DMS53 (cell line): ENCODE measurements around the gene CNTLN.
"Not testable (repeated sequence)": the region's sequence is repeated elsewhere in the genome, so short reads cannot be mapped to it uniquely, and the experiment has no call there.

ENCODE experiments used
- DNase-seq: peaks from one replicate; lab custom pipeline; 2025; lab: John Stamatoyannopoulos, UW

The CNTLN gene

DNA sequence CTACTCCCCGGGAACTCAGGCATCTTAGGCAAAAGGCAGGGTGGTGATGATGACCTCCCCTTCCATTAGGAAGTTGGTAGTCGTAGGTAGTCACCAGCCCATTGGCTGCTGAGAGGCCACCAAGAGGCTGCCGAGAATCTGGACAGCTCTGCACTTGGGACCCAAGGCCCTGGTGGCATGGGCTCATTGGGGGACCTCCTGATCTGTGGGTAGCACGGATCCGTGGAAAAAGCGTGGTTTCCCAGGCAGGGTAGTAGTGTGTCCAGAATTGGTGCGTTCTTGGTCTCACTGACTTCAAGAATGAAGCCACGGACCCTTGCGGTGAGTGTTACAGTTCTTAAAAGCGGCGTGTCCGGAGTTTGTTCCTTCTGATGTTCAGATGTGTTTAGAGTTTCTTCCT, 158.8 kb downstream of the CNTLN start:
- DNase-seq, result no peak

DNA sequence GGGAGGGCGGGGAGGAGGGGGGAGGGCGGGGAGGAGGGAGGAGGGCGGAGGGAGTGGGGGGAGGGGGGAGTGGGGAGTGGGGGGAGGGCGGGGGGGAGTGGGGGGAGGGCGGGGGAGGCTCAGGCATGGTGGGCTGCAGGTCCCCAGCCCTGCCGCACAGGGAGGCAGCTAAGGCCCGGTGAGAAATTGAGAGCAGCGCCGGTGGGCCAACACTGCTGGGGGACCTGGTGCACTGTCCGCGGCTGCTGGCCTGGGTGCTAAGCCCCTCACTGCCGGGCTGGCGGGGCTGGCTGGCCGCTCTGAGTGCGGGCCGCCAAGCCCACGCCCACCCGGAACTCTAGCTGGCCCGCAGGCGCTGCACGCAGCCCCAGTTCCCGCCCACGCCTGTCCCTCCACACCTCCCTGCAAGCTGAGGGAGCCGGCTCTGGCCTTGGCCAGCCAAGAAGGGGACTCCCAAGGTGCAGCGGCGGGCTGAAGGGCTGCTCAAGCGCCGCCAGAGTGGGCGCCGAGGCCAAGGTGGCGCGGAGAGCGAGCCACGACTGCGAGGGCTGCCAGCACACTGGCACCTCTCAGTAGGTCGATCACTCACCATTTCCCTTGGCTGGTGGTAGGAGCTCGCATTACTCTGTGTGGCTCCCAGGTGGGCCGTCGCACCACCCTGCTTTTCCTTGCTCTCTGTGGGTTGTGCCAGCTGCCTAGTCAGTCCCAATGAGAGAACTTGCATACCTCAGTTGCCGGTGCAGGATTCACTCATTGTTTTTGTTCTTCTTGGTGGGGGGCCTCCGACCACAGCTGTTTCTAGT, 160.2 kb downstream of the CNTLN start:
- DNase-seq, result no peak

DNA sequence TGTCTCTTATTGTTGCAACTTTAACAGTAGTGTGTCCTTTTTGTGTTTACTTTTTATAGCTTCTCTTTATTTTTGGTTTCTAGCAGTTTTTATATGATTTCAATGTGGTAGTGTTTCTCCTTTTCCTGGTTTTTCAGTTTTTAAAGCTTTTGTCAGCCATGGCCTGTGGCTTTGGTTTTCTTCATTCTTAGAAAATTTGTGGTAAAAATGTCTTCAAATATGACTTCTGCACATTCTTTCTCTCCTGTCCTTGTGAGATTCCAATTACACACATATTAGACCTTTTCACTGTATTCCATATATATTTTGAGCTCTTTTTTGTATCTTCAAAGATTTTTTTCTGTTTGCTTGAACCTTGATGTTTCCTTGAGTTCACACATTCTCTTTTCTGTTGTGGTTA, 180.5 kb downstream of the CNTLN start:
- DNase-seq, result no peak

DNA sequence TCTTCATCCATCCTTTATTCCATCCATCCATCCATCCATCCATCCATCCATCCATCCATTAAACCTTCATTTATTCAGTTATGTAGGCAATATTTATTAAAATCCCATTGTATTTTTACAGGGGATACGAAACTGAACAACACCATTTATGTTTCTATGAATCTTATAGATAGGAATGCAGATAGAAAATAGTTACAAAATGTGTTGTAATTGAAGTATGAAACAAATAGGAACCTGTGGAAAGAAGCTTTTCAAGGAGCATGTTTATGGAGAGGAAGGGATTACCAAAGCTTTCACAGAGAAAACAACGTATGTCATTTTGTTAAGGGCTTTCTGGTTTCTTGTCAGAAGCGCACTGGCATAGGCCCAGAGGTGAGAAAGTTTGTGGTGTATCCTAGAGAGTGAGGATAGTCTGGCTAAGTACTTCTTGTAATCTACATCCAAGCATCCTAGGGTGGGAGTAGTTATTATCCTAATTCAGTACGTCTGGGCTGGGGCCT, 184.0 kb downstream of the CNTLN start:
- DNase-seq, result no peak

DNA sequence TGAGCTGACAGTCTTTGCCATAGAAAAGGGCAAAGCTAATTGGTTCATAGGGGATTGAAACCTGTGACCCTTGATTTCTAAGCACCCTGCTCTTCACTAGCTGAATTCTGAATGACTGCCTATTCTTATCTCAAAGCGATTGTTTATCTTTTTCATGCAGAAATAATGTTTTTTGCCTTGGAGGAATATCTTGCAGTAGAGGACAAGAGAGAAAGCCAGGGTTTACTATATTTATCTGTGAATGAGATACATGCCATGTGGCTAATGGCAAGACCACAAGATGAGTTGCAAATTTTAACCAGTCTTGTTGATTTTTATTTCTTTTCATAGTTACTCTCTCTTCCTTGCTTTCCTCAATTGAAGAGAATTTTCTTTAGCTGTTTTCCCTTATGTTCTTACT, 185.0 kb downstream of the CNTLN start:
- no peak for DNase-seq

DNA sequence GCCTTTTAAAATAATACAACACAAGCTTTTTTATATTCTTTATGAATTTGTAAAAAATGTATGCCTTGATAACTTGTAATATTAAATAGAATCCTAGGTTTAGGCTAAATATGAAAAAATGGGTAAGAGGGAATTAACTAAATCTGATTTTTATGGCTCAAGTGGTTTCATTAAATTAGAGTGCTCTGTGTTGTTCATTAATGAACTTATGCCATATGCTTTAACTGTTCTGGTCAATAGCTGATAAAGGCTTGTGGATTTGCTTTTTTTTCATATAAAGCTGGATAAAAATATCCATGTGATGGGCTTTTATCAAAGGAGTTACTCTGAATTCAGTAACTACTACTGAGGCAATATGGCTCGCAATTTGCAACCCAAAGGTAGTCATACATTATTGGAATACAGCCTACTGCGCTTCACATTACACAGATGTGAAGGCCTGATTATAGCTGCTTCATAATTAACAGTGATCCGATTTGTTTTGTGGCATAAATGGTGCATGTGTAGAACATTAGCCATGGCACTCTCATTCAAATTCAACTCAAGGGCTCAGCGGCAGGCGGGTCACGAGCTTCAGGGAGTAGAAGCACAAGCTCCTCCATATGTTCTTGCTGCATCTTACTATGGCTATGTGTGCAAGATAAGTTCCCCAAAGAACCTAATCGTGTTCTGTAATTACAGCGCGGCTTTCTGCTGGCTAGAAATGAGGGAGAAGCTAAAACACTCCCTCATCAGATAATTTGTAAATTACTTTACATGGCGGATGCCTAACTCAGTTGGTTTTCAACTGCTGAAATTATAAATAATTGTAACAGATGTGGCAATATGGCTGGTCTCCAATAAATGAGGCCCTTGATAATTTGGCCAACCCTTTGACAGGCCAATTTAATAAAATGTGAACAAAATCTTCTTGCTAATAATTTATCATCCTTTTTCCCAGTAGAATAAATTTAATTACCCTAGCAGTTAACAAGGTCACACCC, 188.3 kb downstream of the CNTLN start:
- DNase-seq, result no peak

DNA sequence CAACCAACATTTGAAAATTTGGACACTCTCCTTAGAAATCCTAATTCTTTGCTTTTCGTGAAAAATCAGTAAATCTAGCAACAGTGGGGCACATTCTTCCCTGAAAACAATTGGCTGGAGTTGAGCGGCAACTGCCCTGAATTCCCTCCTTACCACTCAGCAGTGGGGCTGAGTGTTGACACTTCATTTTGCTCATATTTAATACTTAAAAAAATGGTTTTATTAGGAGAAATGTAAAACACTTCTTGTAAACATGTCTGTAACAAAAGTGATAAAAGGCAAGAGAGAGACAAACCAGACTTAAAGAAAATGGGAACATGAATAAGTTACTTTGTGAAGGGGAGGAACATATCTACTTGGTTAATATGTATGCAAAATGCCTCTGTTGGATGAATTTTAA, 193.5 kb downstream of the CNTLN start:
- DNase-seq, result no peak

DNA sequence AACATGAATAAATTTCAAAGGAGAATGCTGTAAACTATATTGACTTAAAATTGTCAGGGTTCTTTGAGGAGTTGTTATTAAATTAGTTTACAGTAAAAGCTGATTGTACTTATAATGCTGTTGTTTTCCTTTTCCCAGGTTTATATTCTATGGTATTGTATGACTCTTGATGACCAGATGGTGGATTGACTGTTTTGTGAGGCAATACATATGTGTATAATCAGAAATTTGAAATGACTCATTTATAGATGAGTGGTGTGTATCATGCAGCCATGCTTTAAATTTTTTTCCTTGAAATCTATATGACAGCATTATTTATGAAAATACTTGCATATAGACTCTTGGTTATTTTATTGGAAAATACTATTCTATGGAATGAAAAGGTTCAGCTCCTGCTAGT, 195.3 kb downstream of the CNTLN start:
- DNase-seq, result no peak

DNA sequence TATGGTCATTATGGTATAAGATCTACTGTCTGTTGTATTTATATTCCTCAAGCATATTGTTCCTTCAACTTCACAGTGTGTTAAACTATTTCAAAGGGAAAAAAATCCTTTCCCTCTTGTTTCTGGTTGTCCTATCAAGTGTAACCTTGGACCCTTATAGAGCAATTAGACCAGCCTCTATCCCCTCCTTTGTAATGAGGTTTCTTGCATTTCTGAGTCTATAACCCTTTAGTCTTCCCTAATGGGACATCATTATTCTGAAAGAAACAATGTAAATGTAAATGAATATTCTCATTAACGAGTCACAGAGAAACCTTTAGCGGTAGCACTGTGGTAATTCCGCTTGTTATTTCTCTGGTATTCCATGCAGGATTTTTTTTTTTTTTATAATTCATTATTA, 197.3 kb downstream of the CNTLN start:
- no peak for DNase-seq

DNA sequence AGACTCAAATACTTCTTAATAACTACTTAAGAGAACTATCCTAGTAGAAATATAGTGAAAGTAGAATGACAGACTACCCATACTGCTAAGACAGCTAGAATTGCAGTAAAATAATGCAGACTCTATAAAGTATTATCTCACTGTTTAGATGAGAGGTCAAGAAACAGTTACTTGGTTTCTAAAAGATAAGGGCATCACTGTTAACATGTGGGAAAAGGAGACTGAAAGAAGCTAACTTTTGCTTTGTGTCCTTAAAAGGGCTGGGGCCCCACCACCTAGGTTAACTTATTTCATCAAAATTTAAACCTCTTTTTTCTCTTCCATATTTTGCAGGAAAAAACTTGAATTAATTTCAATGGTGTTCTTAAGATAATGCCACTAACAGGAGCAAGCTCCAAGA, 204.3 kb downstream of the CNTLN start:
- DNase-seq, result no peak

DNA sequence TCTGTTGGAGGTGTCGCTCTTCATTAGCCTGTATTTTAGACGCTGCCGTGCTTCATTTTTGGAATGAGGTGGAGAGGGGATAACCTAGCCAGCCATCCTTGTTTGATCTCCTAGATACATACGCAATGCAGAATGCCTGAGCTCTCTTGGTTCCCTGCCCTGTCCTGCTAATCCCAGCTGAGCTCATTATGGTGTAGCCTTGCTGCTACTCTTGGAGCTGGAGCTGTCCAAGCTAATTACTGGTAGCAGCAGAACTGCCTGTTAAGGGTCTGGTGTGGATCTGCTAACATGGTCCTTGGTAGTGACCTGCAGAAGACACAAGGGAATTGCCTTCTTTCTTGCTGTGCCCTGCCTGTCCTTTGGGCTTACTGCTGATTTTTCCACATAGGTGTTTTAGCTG, 207.9 kb downstream of the CNTLN start:
- DNase-seq, result no peak

DNA sequence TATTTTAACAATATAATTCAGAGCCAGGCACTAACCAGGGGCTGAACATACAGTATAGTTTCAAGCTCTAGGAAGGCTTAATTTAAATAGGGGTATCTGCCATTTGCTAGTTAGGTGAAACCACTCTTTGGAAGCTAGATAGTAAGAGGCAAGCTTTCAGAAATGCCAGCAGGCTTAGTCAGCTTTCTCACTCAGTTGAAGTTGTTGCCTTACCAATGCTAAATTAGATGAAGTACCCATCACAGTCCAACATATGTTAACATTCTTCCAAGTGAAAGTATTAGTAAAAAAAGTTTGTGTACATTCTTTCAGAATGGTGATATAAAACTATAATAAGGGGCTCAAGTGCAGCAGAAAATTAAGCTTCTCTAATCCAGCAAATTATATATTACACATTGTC, 215.0 kb downstream of the CNTLN start:
- no peak for DNase-seq

DNA sequence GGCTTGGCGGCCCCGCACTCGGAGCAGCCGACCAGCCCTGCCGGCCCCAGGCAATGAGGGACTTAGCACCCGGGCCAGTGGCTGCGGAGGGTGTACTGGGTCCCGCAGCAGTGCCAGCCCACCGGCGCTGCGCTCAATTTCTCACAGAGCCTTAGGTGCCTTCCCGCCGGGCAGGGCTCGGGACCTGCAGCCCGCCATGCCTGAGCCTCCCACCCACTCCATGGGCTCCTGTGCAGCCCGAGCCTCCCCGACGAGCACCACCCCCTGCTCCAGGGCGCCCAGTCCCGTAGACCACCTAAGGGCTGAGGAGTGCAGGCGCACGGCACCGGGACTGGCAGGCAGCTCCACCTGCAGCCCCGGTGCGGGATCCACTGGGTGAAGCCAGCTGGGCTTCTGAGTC, 219.2 kb downstream of the CNTLN start:
- DNase-seq, result not testable (repeated sequence)

DNA sequence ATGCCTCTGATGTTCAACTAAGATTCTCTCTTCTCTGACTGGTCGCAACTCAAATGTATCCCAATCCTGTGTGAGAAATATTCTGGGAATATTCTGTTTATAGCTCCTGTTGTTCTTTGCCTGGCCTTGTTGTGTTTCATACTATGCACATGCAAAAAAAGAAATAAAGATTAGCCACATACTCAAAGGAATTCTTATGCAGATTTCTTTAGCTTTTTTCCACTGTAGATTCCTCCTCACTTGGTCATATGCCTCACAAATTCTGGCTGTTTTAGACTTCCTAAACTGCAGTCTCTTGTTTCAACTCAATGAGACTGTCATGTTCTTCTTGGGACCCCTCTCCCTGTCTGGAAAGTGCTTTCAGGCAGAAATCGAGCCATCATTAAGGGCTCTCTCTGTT, 226.5 kb downstream of the CNTLN start:
- DNase-seq, result no peak

DNA sequence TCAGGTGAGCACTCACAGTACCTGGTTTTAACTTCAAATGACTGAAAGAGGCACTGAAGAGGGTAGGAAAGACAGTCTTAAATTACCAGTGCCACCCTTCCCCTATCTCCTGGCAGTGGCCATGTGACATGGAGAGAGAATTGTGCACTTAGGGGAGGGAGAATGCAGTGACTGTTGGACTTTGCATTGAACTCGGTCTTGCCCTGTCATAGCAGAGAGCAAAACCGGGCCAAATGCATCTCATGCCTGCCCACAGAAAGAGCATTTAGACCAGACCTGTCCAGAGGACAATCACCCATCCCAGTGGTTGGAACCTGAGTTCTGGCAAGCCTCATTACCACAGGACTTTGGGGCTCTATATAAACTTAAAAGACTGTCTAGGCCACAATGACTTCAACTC, 232.2 kb downstream of the CNTLN start:
- no peak for DNase-seq

DNA sequence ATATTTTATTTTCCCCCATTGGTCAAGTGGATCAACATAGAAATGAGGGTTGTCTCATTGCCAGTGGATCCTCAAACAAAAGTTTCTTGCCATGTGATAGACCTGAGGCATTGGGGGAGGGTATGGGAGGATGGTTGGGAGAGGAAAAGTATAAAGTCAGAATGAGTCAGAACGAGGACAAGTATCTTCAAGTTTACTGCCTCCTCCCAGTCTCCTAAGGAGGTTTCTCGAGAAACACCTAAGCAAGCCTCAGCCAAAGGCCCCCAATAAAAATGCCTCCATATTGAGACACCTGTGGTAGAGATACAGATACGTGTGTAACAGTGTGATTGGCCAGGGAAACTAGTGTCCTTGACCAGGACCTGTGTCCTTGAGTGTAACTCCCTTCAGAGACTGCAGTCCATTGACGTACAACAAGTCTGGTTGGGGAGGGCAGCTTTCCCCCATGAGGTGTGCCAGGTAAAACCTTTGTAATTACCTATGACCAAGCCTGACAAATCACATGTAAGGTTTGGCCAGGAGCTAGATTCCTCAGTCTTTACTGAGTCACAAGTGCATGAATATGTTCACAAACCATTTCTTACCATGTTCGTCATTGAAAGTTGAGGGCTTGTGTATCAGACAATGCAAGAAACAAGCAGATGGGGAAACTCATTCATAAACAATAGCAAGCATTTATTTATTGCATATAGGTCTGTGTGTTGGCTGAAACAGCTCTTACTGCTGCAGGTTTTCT, 245.5 kb downstream of the CNTLN start:
- no peak for DNase-seq

DNA sequence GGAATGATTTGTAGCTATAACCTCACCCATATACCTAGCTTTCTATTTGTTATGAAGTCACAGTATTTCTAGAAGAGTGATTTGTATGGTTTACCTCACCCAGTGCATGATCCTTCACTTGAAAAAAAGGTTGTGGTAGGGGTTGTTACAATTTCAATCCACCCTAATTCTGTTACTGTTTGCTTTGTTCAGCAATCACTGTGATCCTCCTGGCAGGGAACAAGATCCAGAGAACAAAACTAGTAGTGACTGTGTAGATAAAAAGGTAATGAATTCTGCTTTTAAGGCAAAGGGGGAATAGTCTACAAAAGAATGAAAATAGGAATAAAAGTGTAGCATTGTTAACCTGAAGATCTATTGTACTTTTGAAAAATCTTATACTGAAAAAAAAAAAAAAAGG, 252.7 kb downstream of the CNTLN start:
- DNase-seq, result no peak

DNA sequence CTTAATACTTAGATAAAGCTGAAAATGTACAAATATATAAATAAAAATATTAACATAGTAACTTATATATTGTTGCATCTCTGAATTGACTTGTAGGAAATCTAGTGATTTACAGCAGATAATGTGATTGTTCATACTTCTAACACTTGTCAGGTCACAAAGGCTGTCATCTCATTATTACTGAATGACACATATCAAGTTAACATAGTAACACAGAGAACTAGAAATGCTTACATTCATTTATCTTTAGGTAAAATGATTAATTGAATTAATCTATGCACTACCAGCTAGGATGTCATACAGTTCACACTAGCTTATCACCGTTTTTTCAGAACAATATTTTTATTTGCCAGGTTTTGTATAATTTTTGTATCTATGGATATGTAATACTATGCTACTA, 254.2 kb downstream of the CNTLN start:
- DNase-seq, result no peak

DNA sequence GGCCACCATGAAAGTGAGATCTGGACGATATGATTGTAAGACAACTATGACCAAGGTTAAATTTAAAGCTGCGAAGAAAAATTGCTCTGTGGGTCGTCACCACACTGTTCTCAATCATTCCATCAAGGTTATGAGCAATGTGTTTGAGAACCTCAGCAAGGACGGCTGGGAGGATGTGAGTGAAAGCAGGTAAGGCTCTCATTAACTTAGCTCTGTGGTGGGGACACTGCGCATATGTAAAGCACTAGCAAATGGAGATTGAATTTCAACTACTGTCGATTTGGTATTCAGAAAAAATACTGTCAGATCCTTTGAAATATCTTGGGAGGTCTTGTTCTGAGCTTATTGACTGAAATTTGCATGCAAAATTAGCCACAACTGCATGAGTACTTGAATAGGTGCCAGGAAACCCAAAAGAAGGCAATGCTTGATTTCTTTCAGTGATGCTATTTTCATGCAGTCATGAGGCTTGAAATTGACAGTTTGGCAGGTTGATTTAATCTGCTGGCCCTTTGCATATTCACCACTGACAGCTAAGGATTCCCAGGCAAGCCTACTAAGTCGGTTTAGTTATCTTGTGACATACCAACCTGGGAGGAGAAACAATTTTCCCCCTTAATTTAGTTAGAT, 260.2 kb downstream of the CNTLN start:
- no peak for DNase-seq

DNA sequence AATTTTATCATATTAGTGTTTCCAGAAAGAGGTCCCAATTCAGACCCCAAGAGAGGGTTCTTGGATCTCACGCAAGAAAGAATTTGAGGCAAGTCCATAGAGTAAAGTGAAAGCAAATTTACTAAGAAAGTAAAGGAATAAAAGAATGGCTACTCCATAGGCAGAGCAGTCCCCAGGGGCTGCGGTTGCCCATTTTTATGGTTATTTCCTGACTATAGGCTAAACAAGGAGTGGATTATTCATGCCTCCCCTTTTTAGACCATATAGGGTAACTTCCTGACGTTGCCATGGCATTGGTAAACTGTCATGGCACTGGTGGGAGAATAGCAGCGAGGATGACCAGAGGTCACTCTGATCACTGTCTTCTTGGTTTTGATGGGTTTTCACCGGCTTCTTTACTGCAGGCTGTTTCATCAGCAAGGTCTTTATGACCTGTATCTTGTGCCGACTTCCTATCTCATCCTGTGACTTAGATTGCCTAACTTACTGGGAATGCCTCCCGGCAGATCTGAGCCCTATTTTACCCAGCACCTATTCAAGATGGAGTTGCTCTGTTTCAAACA, 262.4 kb downstream of the CNTLN start:
- not testable (repeated sequence) for DNase-seq

DNA sequence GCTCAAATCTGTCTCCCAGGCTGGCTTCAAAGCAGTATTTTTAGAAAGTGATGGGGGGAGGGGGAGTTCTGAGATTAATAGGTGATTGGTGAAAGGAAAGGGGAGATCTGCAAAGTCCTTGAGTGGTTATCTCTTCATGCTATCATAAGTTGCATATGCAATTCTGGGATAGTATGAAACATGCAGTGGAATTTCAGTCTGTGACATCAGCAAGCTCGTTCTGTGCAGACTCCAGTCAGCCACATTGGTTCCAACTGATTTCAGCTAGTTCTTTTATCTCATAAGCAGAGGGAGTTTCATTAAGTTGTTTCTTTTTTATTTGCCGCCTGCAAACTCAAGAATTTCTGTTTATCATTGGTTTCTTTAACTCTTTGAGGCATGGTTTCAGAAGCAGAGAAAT, 263.5 kb downstream of the CNTLN start:
- no peak for DNase-seq

DNA sequence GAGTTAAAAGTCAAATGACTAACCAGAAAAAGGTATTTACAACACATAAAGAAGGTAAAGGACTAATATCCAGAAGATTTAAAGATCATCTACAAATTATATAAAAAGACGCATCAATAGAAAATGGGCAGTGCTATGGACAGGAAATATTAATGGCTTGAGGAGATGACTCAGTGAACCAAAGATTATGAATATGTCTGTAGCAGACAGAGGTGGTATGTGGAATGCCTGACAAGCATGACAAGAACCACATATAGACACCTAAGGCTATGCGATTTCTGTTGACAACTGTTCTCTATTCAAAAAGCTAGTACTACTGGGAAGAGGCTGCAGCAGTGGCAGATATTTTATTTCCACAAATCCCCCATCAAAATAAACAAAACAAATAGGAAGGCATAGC, 267.0 kb downstream of the CNTLN start:
- DNase-seq, result no peak
